Smooth muscle cell (in vitro differentiated cells): ENCODE data around the gene DLG2. TPM values are rescaled to one million over a fixed set of nuclear protein-coding genes. Genes with fewer than 3 reads are reported as not detected.

Experiments
- DNase-seq: peaks from one replicate; lab custom pipeline; 2025; ENCODE audit not compliant: unreplicated experiment; lab: John Stamatoyannopoulos, UW
- H2AFZ ChIP-seq: fragments of 200-600 bp; sonication (generic); 2 replicates; pipeline ENCODE4 v1.6.0; 2016; ENCODE audit warnings: antibody characterized with exemption, low read depth, mild to moderate bottlenecking
- H3F3A ChIP-seq: fragments of 200-600 bp; sonication (generic); 2 replicates; pipeline ENCODE4 v1.6.0; 2017; ENCODE audit warnings: antibody characterized with exemption, low read depth
- H3K27ac ChIP-seq: fragments of 200-600 bp; sonication (generic); 2 replicates; pipeline ENCODE4 v1.5.1; 2016; ENCODE audit warnings: low read depth, mild to moderate bottlenecking
- H3K27me3 ChIP-seq: fragments of 200-600 bp; sonication (generic); 2 replicates; pipeline ENCODE4 v1.6.1; 2016; ENCODE audit warnings: low read depth, mild to moderate bottlenecking
- H3K36me3 ChIP-seq: fragments of 200-600 bp; sonication (generic); 2 replicates; pipeline ENCODE4 v1.5.1; 2016; ENCODE audit warnings: low read depth
- H3K4me1 ChIP-seq: fragments of 200-600 bp; sonication (generic); 2 replicates; pipeline ENCODE4 v1.5.1; 2016; ENCODE audit warnings: low read depth
- H3K4me2 ChIP-seq: fragments of 200-600 bp; sonication (generic); 2 replicates; pipeline ENCODE4 v1.6.0; 2016; ENCODE audit warnings: mild to moderate bottlenecking
- H3K4me3 ChIP-seq: fragments of 200-600 bp; sonication (generic); 2 replicates; pipeline ENCODE4 v1.5.1; 2016; ENCODE audit warnings: mild to moderate bottlenecking
- H3K79me2 ChIP-seq: fragments of 200-600 bp; sonication (generic); 2 replicates; pipeline ENCODE4 v1.6.0; 2016; ENCODE audit warnings: low read depth, mild to moderate bottlenecking
- H3K9ac ChIP-seq: fragments of 200-600 bp; sonication (generic); 2 replicates; pipeline ENCODE4 v1.6.0; 2016; ENCODE audit warnings: low read depth
- H3K9me3 ChIP-seq: fragments of 200-600 bp; sonication (generic); replicated peaks from 2 replicates; pipeline ENCODE4 v1.5.1; 2016; ENCODE audit warnings: low read depth
- H4K20me1 ChIP-seq: fragments of 200-600 bp; sonication (generic); 2 replicates; pipeline ENCODE4 v1.6.0; 2016; ENCODE audit warnings: low read depth
- WGBS: methylation state at CpG from one replicate; pipeline ENCODE4 v1.1.7; 2016; ENCODE audit warnings: low lambda C conversion rate; 5-methylcytosine and 5-hydroxymethylcytosine counted together
- polyA plus RNA-seq: library from polyadenylated mRNA; unstranded; fragments of >200 nt; fragmentation: Nextera tagmentation; extraction: Ambion mirVana; gene quantifications from 2 replicates; pipeline ENCODE4 v1.2.1, GENCODE V29; 2016
- total RNA-seq: library from RNA; depleted of rRNA; stranded (reverse); fragments of >200 nt; gene quantifications from 2 replicates; pipeline ENCODE4 v1.2.3, GENCODE V29; 2014
- TF ChIP-seq, protein P1 (sequence below): fragments of 200-600 bp; sonication (generic); IDR thresholded peaks from 2 replicates; pipeline ENCODE4 v1.5.1; 2017; ENCODE audit warnings: borderline replicate concordance, mild to moderate bottlenecking, antibody characterized with exemption; ENCODE audit not compliant: insufficient read depth, poor library complexity, severe bottlenecking

Gene DLG2
- total and polyA plus RNA-seq, 2 experiments from 2014 or later: 0.74 to 1.1 TPM

- DNase-seq: no peak
- no peaks in the 10 kb centered on the region for H3F3A ChIP-seq
- WGBS: 90% methylated on average over 2 of the region's 2 CpGs
- H3K4me2 ChIP-seq: no peak overlapping the region
- no peak overlapping the region for H2AFZ ChIP-seq
- no peak overlapping the region for H3K27ac ChIP-seq
- H3K4me3 ChIP-seq: no peak overlapping the region
- H3K9ac ChIP-seq: no peak overlapping the region
- no peaks in the 10 kb centered on the region for H4K20me1 ChIP-seq
- H3K27me3 ChIP-seq: no peaks in the 10 kb centered on the region
- H3K79me2 ChIP-seq: no peaks in the 10 kb centered on the region
- no peaks in the 10 kb centered on the region for H3K4me1 ChIP-seq
- H3K36me3 ChIP-seq: no peaks in the 10 kb centered on the region
- TF ChIP-seq, protein P1, sequence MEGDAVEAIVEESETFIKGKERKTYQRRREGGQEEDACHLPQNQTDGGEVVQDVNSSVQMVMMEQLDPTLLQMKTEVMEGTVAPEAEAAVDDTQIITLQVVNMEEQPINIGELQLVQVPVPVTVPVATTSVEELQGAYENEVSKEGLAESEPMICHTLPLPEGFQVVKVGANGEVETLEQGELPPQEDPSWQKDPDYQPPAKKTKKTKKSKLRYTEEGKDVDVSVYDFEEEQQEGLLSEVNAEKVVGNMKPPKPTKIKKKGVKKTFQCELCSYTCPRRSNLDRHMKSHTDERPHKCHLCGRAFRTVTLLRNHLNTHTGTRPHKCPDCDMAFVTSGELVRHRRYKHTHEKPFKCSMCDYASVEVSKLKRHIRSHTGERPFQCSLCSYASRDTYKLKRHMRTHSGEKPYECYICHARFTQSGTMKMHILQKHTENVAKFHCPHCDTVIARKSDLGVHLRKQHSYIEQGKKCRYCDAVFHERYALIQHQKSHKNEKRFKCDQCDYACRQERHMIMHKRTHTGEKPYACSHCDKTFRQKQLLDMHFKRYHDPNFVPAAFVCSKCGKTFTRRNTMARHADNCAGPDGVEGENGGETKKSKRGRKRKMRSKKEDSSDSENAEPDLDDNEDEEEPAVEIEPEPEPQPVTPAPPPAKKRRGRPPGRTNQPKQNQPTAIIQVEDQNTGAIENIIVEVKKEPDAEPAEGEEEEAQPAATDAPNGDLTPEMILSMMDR: no peak
- H3K9me3 ChIP-seq: no peaks in the 10 kb centered on the region
Measured at GRCh38 chr11:84612645-84613044, 1014.5 kb downstream of the DLG2 start.

DNA sequence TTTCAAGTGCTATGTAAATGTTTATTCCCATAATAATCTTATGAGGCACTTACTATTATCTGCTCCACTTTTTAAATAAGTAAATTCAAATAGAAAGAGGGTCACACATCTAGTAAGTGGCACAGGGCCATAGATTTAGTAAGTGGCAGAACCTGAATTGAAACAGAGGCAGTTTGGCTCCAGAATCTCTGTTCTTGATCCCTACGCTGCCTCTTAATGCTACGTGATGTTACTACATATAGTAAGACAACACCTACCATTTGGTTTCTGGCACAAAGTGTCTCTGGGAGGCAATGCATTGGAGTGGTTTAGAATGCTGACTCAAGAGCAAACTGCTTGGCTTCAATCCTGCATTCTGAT, 1018.3 kb downstream of the DLG2 start:
- no peaks in the 10 kb centered on the region for H3K79me2 ChIP-seq
- 94% methylated on average over 2 of the region's 2 CpGs for WGBS
- DNase-seq: no peak
- H3K4me2 ChIP-seq: no peak overlapping the region
- H3K4me3 ChIP-seq: no peak overlapping the region
- no peaks in the 10 kb centered on the region for H3F3A ChIP-seq
- no peaks in the 10 kb centered on the region for H3K9me3 ChIP-seq
- no peaks in the 10 kb centered on the region for H3K27me3 ChIP-seq
- TF ChIP-seq, protein P1: no peak
- no peaks in the 10 kb centered on the region for H4K20me1 ChIP-seq
- no peak overlapping the region for H3K9ac ChIP-seq
- no peak overlapping the region for H2AFZ ChIP-seq
- H3K27ac ChIP-seq: no peak overlapping the region
- no peaks in the 10 kb centered on the region for H3K36me3 ChIP-seq
- H3K4me1 ChIP-seq: no peaks in the 10 kb centered on the region

GRCh38 chr11:84607975-84608836, 1018.9 kb downstream of the DLG2 start:
- TF ChIP-seq, protein P1: no peak
- Histone ChIP-seq H3K79me2 (no peaks in the 10 kb centered on the region), H3K36me3 (no peaks in the 10 kb centered on the region), H2AFZ (no peak overlapping the region), H3K27me3 (no peaks in the 10 kb centered on the region), H4K20me1 (no peaks in the 10 kb centered on the region), H3K4me1 (no peaks in the 10 kb centered on the region), H3K4me2 (no peak overlapping the region), H3K4me3 (no peak overlapping the region), H3K9ac (no peak overlapping the region), H3K9me3 (no peaks in the 10 kb centered on the region), H3F3A (no peaks in the 10 kb centered on the region), H3K27ac (no peak overlapping the region)
- WGBS: 64% methylated on average over 5 of the region's 5 CpGs
- no peak for DNase-seq

DNA sequence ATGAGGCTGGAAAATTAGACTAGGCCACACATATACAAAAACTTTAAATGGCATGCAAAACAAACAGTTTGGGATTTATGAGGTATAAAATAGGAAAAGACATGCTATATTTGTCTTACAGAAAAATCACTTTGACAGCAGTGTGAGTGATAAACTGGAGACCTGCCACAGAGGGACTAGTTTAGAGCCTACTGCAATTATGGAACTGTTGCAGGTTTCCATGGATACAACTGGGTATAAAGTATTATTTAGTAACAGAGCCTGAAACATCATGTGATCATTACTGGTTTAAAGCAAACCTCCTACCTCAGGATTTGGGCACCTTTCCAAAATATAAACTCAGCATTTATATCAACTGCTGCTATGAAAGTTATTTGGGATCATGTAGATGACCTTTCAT, 1032.5 kb downstream of the DLG2 start:
- Histone ChIP-seq H3K4me3 (no peak overlapping the region), H4K20me1 (no peaks in the 10 kb centered on the region), H3K27ac (no peak overlapping the region), H3K36me3 (no peaks in the 10 kb centered on the region), H3K4me1 (peaks cover 11% of the 10 kb centered on the region), H2AFZ (no peak overlapping the region), H3K4me2 (no peak overlapping the region), H3K27me3 (no peaks in the 10 kb centered on the region), H3F3A (no peaks in the 10 kb centered on the region), H3K9me3 (no peaks in the 10 kb centered on the region), H3K79me2 (no peaks in the 10 kb centered on the region), H3K9ac (no peak overlapping the region)
- no peak for DNase-seq
- TF ChIP-seq, protein P1: no peak
